H1 (cell line): ENCODE data around the gene BCO1. TPM values are rescaled to one million over a fixed set of nuclear protein-coding genes. Genes with fewer than 3 reads are reported as not detected.

Experiments
- NANOG ChIP-seq: IDR thresholded peaks from 2 replicates; pipeline ENCODE4 v1.6.1; 2011; ENCODE audit warnings: low read length, low read depth, mild to moderate bottlenecking, inconsistent platforms; ENCODE audit not compliant: insufficient read depth, poor library complexity, severe bottlenecking
- SP4 ChIP-seq: IDR thresholded peaks from 2 replicates; pipeline ENCODE4 v1.6.1; 2012; ENCODE audit warnings: low read length, inconsistent platforms
- TEAD4 ChIP-seq: IDR thresholded peaks from 2 replicates; pipeline ENCODE4 v1.6.1; 2012; ENCODE audit warnings: low read depth, low read length, inconsistent platforms, mixed read lengths
- polyA plus RNA-seq, 7 experiments: library from polyadenylated mRNA; depleted of rRNA in 3 of 7; stranded (reverse) in 5 of 7; unstranded in 2 of 7; fragments of >200 nt in 5 of 7; fragments of 200-250 nt in 2 of 7; gene quantifications; 1 replicate in 5 of 7; 2 replicates in 1 of 7; 4 replicates in 1 of 7; pipeline versions ENCODE4 v1.2.1 to v1.2.3, GENCODE V29; 2011 to 2013; ENCODE audit warnings: missing spikeins in 2 of 7, mixed read lengths in 2 of 7
- total RNA-seq: library from RNA; stranded (reverse); fragmentation: NEBNext Ultra II Directional; extraction: Animal tissue kit (Norgen Biotek cat#: 25700); gene quantifications from 2 replicates; pipeline ENCODE4 v1.2.1, GENCODE V29; 2021
- TF ChIP-seq, protein P1 (sequence below): fragments of 300-600 bp; sonication (generic); IDR thresholded peaks from 2 replicates; pipeline ENCODE4 v1.7.1; 2012; ENCODE audit warnings: low read length, moderate library complexity, mild to moderate bottlenecking, inconsistent platforms; ENCODE audit not compliant: insufficient replicate concordance

Gene BCO1
- total and polyA plus RNA-seq, 2 of the 8 experiments (the other 6 are each of a cell fraction or from before 2014, with no cell fraction given) = 0.21 TPM; not detected in 1

DNA sequence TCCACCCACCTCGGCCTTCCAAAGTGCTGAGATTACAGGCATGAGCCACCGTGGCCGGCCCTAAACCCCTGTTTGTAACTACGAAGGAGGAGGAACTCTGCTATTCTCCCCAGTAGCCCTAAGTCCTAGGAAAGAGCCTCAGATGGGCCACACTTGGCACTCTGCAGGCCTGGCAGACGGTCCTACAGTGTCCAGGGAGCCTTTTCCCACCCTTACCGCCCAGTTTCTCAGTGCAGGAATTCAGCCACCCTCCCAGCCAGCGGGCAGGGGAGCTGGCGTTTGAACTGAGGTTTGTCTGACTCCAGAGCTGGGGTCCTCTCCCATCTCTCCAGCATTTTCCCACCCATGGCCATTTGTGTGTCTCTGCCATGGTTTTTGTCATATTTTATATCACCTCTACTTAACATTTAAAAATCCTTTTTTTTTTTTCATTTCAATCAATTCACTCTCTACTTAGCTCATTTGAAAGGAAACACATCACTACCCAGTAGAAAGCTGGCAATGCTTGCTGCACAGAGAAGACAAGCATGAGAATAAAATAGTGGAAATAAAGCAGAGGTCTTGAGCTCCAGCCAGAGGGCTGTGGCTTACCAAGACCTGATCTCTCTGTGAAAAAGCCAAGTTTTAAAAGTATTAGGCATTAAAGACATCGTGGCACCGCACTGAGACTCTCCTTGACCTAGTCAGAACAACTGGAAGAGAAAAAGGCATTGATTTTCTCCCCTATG lies 34.9 kb downstream of the BCO1 start (continued):
- TF ChIP-seq, protein P1, sequence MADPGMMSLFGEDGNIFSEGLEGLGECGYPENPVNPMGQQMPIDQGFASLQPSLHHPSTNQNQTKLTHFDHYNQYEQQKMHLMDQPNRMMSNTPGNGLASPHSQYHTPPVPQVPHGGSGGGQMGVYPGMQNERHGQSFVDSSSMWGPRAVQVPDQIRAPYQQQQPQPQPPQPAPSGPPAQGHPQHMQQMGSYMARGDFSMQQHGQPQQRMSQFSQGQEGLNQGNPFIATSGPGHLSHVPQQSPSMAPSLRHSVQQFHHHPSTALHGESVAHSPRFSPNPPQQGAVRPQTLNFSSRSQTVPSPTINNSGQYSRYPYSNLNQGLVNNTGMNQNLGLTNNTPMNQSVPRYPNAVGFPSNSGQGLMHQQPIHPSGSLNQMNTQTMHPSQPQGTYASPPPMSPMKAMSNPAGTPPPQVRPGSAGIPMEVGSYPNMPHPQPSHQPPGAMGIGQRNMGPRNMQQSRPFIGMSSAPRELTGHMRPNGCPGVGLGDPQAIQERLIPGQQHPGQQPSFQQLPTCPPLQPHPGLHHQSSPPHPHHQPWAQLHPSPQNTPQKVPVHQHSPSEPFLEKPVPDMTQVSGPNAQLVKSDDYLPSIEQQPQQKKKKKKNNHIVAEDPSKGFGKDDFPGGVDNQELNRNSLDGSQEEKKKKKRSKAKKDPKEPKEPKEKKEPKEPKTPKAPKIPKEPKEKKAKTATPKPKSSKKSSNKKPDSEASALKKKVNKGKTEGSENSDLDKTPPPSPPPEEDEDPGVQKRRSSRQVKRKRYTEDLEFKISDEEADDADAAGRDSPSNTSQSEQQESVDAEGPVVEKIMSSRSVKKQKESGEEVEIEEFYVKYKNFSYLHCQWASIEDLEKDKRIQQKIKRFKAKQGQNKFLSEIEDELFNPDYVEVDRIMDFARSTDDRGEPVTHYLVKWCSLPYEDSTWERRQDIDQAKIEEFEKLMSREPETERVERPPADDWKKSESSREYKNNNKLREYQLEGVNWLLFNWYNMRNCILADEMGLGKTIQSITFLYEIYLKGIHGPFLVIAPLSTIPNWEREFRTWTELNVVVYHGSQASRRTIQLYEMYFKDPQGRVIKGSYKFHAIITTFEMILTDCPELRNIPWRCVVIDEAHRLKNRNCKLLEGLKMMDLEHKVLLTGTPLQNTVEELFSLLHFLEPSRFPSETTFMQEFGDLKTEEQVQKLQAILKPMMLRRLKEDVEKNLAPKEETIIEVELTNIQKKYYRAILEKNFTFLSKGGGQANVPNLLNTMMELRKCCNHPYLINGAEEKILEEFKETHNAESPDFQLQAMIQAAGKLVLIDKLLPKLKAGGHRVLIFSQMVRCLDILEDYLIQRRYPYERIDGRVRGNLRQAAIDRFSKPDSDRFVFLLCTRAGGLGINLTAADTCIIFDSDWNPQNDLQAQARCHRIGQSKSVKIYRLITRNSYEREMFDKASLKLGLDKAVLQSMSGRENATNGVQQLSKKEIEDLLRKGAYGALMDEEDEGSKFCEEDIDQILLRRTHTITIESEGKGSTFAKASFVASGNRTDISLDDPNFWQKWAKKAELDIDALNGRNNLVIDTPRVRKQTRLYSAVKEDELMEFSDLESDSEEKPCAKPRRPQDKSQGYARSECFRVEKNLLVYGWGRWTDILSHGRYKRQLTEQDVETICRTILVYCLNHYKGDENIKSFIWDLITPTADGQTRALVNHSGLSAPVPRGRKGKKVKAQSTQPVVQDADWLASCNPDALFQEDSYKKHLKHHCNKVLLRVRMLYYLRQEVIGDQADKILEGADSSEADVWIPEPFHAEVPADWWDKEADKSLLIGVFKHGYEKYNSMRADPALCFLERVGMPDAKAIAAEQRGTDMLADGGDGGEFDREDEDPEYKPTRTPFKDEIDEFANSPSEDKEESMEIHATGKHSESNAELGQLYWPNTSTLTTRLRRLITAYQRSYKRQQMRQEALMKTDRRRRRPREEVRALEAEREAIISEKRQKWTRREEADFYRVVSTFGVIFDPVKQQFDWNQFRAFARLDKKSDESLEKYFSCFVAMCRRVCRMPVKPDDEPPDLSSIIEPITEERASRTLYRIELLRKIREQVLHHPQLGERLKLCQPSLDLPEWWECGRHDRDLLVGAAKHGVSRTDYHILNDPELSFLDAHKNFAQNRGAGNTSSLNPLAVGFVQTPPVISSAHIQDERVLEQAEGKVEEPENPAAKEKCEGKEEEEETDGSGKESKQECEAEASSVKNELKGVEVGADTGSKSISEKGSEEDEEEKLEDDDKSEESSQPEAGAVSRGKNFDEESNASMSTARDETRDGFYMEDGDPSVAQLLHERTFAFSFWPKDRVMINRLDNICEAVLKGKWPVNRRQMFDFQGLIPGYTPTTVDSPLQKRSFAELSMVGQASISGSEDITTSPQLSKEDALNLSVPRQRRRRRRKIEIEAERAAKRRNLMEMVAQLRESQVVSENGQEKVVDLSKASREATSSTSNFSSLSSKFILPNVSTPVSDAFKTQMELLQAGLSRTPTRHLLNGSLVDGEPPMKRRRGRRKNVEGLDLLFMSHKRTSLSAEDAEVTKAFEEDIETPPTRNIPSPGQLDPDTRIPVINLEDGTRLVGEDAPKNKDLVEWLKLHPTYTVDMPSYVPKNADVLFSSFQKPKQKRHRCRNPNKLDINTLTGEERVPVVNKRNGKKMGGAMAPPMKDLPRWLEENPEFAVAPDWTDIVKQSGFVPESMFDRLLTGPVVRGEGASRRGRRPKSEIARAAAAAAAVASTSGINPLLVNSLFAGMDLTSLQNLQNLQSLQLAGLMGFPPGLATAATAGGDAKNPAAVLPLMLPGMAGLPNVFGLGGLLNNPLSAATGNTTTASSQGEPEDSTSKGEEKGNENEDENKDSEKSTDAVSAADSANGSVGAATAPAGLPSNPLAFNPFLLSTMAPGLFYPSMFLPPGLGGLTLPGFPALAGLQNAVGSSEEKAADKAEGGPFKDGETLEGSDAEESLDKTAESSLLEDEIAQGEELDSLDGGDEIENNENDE = no peak
- TF ChIP-seq SP4 = no peak
- no peak for TF ChIP-seq NANOG
- no peak for TF ChIP-seq TEAD4
